Skin of body (tissue), 2 donors: Measurements from ENCODE around the gene CCDC112. TPM values are rescaled to one million over a fixed set of nuclear protein-coding genes. Genes with fewer than 3 reads are reported as not detected.

Experiments
- DNase-seq: peaks from one replicate; lab custom pipeline; 2025; lab: John Stamatoyannopoulos, UW
- total RNA-seq: library from RNA; depleted of rRNA; stranded (reverse); fragments of >200 nt; gene quantifications from one replicate; pipeline ENCODE4 v1.2.3, GENCODE V29; 2014

CCDC112 gene
- total RNA-seq, 1 donor from 2014 or later: 8.6 TPM

- no peak for DNase-seq
These were observed 22.6 kb upstream of the CCDC112 start for GRCh38 chr5:115319007-115319406.

- no peak for DNase-seq
These were observed 21.3 kb upstream of the CCDC112 start for GRCh38 chr5:115317736-115318135.

- DNase-seq: no peak
These were observed 20.9 kb upstream of the CCDC112 start for GRCh38 chr5:115317320-115317719.

GRCh38 chr5:115313632-115314031, 17.2 kb upstream of the CCDC112 start:
- DNase-seq: no peak

- DNase-seq: no peak
These were observed 16.6 kb upstream of the CCDC112 start for GRCh38 chr5:115313052-115313451.

- peak; percentile 36 for DNase-seq
These were observed 13.4 kb upstream of the CCDC112 start for GRCh38 chr5:115309751-115310370.

GRCh38 chr5:115308815-115309214, 12.4 kb upstream of the CCDC112 start:
- DNase-seq: no peak

GRCh38 chr5:115306011-115306536, 9.6 kb upstream of the CCDC112 start:
- DNase-seq: no peak

GRCh38 chr5:115304496-115304895, 8.0 kb upstream of the CCDC112 start:
- DNase-seq: no peak

- DNase-seq: no peak
These were observed 2.4 kb upstream of the CCDC112 start for GRCh38 chr5:115298811-115299210.

GRCh38 chr5:115297031-115297430, 577 bp upstream of the CCDC112 start:
- no peak for DNase-seq

GRCh38 chr5:115295777-115296123, 704 bp downstream of the CCDC112 start:
- no peak for DNase-seq

GRCh38 chr5:115291397-115291796, 5.1 kb downstream of the CCDC112 start:
- DNase-seq: no peak

- DNase-seq: no peak
These were observed 7.3 kb downstream of the CCDC112 start for GRCh38 chr5:115289104-115289503.

GRCh38 chr5:115284021-115284420, 12.4 kb downstream of the CCDC112 start:
- no peak for DNase-seq

GRCh38 chr5:115282131-115282530, 14.3 kb downstream of the CCDC112 start:
- DNase-seq: no peak

- DNase-seq: no peak
These were observed 21.9 kb downstream of the CCDC112 start for GRCh38 chr5:115274584-115274983.

GRCh38 chr5:115272297-115272958, 24.0 kb downstream of the CCDC112 start:
- no peak for DNase-seq

GRCh38 chr5:115271295-115272050, 25.0 kb downstream of the CCDC112 start:
- DNase-seq: no peak

GRCh38 chr5:115267617-115268016, 28.8 kb downstream of the CCDC112 start:
- no peak for DNase-seq

GRCh38 chr5:115265220-115265619, 31.2 kb downstream of the CCDC112 start:
- no peak for DNase-seq

- no peak for DNase-seq
These were observed 31.7 kb downstream of the CCDC112 start for GRCh38 chr5:115264786-115265185.

- DNase-seq: no peak
These were observed 33.4 kb downstream of the CCDC112 start for GRCh38 chr5:115263078-115263380.
